AG09319 (cell line): ENCODE measurements around the gene ATP8B3.

Experiments
- DNase-seq: peaks from one replicate; pipeline ENCODE4 v3.0.0-alpha.2; 2010; ENCODE audit warnings: low read depth; ENCODE audit errors: extremely low read depth
- CTCF ChIP-seq: IDR thresholded peaks from 2 replicates; pipeline ENCODE4 v1.5.1; 2011; ENCODE audit warnings: low read depth, mild to moderate bottlenecking, inconsistent platforms, low read length, moderate library complexity

The ATP8B3 gene

GRCh38 chr19:1816530-1817298, 4.6 kb upstream of the ATP8B3 start:
- DNase-seq: no peak

GRCh38 chr19:1815605-1816529, 3.8 kb upstream of the ATP8B3 start:
- DNase-seq: no peak
- TF ChIP-seq CTCF: no peak

More at GRCh38 chr19:1816530-1817298, 4.6 kb upstream of the ATP8B3 start:
- TF ChIP-seq CTCF: no peak

GRCh38 chr19:1814833-1815604, 2.9 kb upstream of the ATP8B3 start:
- TF ChIP-seq CTCF: no peak
- DNase-seq: no peak

- DNase-seq: no peak
- no peak for TF ChIP-seq CTCF
These were observed 2.3 kb upstream of the ATP8B3 start for GRCh38 chr19:1814391-1814790.

- DNase-seq: no peak
- TF ChIP-seq CTCF: no peak
These were observed 1.4 kb upstream of the ATP8B3 start for GRCh38 chr19:1813192-1814182.

- DNase-seq: peak; percentile 88
- peak; percentile 55 for TF ChIP-seq CTCF
These were observed 533 bp upstream of the ATP8B3 start for GRCh38 chr19:1812426-1813191.
